COLO829 (cell line): ENCODE measurements around the gene GIMAP2.
"Not testable (repeated sequence)": the region's sequence is repeated elsewhere in the genome, so short reads cannot be mapped to it uniquely, and the experiment has no call there.

Source experiments
- DNase-seq: peaks from one replicate; pipeline ENCODE4 v3.0.0; 2012; ENCODE audit warnings: low spot score

The GIMAP2 gene

GRCh38 chr7:150685219-150686029, at the start of gene GIMAP2:
Gene GIMAP2 (plus strand): TSS chr7:150685706. CDS start chr7:150687060, 1,354 bp downstream.
- DNase-seq: peak; percentile 35

GRCh38 chr7:150641854-150642253, 43.7 kb upstream of the GIMAP2 start:
- DNase-seq: no peak

- DNase-seq: no peak
These were observed 42.6 kb upstream of the GIMAP2 start for GRCh38 chr7:150642926-150643325.

GRCh38 chr7:150645259-150646020, 40.1 kb upstream of the GIMAP2 start:
- no peak for DNase-seq

GRCh38 chr7:150648353-150649079, 37.0 kb upstream of the GIMAP2 start:
- DNase-seq: no peak

- no peak for DNase-seq
These were observed 36.5 kb upstream of the GIMAP2 start for GRCh38 chr7:150649080-150649385.

GRCh38 chr7:150654692-150655091, 30.8 kb upstream of the GIMAP2 start:
- DNase-seq: no peak

- DNase-seq: no peak
These were observed 29.5 kb upstream of the GIMAP2 start for GRCh38 chr7:150656047-150656446.

- no peak for DNase-seq
These were observed 28.0 kb upstream of the GIMAP2 start for GRCh38 chr7:150657526-150657925.

GRCh38 chr7:150660939-150661613, 24.4 kb upstream of the GIMAP2 start:
- DNase-seq: no peak

- not testable (repeated sequence) for DNase-seq
These were observed 22.7 kb upstream of the GIMAP2 start for GRCh38 chr7:150662821-150663220.

- no peak for DNase-seq
These were observed 21.6 kb upstream of the GIMAP2 start for GRCh38 chr7:150663802-150664494.

GRCh38 chr7:150665089-150665748, 20.3 kb upstream of the GIMAP2 start:
- no peak for DNase-seq

- no peak for DNase-seq
These were observed 19.6 kb upstream of the GIMAP2 start for GRCh38 chr7:150665896-150666295.

GRCh38 chr7:150666412-150666811, 19.1 kb upstream of the GIMAP2 start:
- no peak for DNase-seq

GRCh38 chr7:150668472-150668911, 17.0 kb upstream of the GIMAP2 start:
- no peak for DNase-seq

GRCh38 chr7:150668977-150669376, 16.5 kb upstream of the GIMAP2 start:
- DNase-seq: no peak

- not testable (repeated sequence) for DNase-seq
These were observed 13.5 kb upstream of the GIMAP2 start for GRCh38 chr7:150671798-150672585.

GRCh38 chr7:150675714-150676113, 9.8 kb upstream of the GIMAP2 start:
- DNase-seq: no peak

GRCh38 chr7:150676276-150676675, 9.2 kb upstream of the GIMAP2 start:
- not testable (repeated sequence) for DNase-seq
